ENCODE measurements around the gene TEAD2.

DNA sequence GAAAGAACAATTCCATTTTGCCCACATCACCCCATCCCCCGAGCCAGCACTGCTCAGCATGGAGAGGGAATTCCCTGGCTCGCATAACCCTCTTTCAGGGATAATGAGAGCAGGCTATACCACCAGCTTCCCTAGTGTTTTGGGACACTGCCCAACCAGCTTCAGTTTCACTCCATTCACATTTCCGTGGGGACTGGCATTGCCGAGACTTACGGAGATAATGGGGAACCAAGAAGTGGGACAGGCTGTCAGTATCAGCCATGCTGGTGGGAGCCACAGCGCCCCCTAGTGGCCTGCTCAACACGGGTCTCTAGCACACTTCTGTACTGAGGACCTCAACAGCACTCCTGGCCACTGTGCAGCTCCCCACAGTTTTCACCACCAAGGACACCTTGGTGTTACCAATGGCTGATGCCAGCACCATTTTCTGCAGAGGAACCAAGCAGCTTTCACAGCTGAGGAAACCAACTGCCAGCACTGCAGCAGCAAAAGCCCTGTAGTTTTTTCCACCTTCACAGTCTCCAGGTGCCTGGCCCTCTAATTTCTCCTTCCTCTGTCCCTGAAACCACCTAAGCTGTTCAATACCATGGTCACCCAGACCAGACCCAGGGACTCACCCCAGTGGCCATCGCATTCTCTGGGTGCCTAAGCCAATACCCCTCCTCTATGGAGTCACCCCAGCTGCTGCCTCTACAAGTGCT, 60.9 kb downstream of the TEAD2 start:
- TF ChIP-seq POLR2AphosphoS5 (IDR thresholded peaks at IDR 0.05; ENCODE audit: low read depth, low read length), result no peak
- TF ChIP-seq TAF1 (IDR thresholded peaks at IDR 0.05; ENCODE audit: low read depth, low read length), result no peak
- TF ChIP-seq POLR2A (IDR thresholded peaks at IDR 0.05; ENCODE audit: low read depth, low read length), result no peak
- TF ChIP-seq SPI1 (IDR thresholded peaks at IDR 0.05; ENCODE audit: low read depth, low read length), result peak; percentile 41; the same call in 1 of the 2 replicates

All from GM12891 (cell line).